NK-92 treated with Interleukin-12 subunit alpha and Interleukin-12 subunit beta, amount 100 ng/mL, for 24 hours (cell line): ENCODE measurements around the gene YARS1.
"Not testable (repeated sequence)": the region's sequence is repeated elsewhere in the genome, so short reads cannot be mapped to it uniquely, and the experiment has no call there.

Source experiments
- DNase-seq: peaks from one replicate; lab custom pipeline; 2025; lab: John Stamatoyannopoulos, UW

Gene YARS1

DNA sequence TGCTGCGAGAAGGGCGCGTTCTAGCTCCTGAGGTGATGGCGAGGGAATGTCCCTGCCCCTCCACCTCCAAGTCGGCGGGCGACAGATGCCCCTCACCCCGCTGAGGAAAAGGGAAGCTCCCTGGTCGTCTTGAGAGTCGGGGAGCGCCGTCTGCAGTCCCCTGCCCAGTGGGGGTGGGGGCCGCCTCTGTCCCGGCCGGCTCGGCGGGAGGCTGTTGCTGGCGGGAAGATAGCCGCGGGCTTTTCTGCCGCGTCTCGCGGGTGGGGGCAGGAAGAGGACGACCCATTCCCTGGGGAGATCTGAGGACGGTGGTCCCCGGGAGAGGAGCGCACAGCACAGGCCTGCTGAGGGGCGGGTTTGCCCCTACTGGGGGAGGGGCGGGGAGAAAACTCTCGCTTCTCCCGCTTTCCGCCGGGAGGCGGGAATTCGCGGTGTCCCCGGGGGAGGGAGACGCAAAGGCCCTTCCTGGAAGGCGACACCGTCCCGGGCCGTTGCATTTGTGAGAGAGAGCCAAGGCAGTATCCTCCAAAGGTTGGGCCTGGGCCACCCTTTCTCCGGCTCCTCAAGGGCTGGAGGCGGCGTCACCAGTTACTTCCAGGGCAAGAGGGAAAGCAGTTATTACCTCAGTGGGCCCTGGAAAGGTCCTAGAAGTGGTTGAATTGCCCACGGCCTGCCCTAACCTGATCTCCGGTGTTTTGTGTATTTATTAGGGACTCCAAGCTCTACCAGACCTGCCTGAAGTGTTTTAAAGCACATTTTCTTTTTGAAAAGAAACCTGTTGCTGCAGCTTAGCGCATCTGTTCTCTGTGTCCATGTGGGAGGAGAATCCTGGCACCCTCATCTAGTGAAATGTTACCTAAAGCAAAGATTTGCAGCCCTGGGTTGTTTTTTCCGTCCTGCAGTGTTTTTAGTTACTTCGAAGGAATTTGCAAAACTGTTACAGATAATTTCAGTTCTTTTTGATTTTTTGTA is 943 bp upstream of the YARS1 start:
- DNase-seq = peak; percentile 65

DNA sequence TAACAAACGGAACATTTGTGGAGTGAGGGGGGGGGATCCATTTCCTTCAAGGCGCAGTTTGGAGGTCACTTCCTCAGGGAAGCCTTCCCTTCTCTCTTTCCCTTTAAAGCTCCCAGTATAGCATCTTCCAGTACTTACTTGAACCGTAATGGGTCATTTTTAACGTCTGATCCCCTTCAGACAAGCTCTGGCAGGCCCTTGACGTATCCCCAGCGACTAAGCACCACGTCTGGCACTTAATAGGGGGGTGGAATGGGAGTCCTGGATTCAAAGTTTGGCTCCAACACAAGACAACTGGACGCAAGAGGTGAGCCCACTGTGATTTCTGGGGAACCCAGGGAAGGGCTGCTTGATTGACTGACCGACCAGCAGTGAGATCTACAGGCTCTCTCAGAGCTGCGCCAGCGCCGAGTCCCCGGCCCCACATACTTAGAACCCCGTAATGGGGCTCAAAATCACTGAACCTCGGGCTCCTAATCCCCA is 441 bp downstream of the YARS1 start:
- no peak for DNase-seq

DNA sequence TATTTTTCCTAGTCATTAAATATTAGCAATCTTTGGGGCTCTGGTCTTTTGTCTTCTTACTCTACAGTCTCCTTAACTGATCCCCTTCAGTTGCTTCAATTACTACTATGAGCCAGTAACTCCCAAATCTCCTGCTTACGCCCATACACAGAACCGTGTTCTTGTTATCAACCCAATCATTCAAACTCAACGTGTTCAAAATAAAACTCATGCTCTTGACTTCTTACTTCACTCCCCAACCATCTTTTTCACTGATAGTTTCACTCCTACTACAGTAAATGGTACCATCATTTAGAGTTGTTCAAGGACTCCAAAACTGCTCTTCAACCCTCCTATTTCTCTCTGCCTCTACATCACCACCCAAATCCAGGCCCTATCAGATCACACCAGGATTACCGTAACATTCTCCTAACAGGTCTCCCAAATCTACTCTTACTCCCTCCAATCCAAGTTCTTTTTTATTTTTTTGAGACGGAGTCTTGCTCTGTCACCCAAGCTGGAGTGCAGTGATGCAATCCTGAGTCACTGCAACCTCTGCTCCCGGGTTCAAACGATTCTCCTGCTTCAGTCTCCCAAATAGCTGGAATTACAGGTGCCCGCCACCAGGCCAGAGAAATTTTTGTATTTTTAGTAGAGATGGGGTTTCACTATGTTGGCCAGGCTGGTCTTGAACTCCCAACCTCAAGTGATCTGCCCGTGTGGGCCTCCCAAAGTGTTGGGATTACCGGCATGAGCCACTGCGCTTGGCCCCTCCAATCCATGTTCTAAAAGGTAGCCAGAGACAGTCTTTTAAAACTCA is 3.0 kb downstream of the YARS1 start:
- no peak for DNase-seq

DNA sequence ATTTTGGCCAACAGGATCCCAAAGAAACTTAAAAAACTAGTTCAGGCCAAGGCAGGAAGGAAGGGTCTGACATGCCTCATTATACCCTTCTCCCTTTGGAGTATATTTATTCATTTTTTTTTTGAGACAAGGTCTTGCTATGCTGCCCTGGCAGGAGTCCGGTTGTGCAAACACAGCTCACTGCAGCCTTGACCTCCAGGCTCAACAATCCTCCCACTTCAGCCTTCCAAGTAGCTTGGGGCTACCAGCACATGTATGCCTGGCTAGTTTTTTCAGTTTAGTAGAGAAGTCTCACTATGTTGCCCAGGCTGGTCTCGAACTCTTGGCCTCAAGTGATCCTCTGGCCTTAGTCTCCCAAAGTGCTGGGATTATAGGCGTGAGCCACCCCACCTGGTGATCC is 5.2 kb downstream of the YARS1 start:
- DNase-seq = no peak

DNA sequence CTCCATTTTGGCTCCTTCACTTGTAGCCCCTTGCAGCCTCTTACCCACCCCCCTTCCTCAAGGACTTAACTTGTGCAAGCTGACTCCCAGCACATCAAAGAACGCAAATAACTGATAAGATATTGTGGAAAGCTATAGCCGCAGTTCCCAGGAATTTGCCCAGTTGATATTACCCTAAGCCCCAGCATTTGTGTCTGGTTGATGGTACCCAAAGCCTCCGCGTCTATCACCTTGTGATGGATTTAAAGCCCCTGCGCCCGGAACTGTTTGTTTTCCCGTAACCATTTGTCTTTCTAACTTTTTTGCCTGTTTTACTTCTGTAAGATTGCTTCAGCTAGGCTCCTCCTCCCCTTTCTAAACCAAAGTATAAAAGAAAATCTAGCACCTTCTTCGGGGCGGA is 5.9 kb downstream of the YARS1 start:
- no peak for DNase-seq

DNA sequence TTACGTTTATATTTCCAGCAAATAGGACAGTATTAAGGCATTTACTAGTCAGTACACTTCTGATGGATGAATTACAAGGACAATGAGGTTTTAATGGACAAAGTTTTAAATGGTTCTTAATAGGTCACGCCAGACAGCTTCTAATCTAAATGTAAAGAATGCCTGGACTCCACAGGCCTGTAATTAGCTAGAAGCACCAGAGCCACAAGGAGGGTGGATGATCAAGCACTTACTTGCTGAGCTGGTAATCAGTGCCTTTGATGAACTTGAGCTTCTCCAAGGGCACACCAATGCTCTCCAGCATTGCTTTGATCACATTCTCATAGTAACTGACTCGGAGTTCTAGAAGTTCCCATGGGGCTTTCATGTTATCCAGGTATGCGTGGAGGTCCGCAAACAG is 6.8 kb downstream of the YARS1 start:
- no peak for DNase-seq

DNA sequence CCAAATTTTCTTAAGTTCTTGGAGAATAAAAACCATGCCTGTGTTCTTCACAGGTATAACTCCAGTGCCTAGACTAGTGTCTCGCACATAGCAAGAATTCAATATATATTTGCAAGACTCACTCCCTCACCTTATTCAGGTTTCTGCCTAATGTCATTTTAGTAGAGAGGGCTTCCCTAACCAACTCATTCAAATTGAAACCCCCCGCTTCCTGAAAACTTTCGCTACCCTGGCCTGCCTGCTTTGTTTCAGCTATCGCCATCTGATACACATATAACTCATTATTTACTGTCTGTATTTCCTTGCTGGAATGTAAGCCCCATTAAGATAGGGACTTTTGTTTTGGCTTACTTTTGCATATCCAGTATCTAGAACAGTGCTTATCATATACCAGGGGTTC is 8.6 kb downstream of the YARS1 start:
- DNase-seq = no peak

DNA sequence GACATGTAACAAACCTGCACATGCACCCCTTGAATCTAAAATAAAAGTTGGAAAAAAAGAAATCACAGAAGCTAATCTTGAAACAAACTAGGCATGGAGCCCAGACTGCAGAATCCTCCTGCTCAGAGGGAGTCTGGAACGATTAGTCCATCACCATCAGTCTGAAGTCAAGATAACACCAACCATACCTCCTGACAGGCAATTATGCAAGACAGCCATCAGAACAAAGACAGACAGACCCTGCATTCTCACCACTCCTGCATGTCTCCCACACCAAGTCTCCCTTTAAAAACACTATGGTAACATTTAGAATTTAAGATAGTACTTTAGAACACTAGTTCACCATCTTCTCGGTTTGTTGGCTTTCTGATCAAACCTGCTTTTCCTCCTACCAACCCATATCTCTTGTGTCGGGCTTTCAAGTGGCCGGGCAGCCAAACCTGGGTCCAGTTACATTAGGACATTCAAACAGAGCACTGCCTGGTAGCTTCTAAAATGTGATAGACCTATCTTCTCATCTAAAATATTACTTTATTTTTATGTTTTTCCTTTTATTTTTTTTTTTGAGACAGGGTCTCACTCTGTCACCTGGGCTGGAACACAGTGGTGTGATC is 10.1 kb downstream of the YARS1 start:
- no peak for DNase-seq

DNA sequence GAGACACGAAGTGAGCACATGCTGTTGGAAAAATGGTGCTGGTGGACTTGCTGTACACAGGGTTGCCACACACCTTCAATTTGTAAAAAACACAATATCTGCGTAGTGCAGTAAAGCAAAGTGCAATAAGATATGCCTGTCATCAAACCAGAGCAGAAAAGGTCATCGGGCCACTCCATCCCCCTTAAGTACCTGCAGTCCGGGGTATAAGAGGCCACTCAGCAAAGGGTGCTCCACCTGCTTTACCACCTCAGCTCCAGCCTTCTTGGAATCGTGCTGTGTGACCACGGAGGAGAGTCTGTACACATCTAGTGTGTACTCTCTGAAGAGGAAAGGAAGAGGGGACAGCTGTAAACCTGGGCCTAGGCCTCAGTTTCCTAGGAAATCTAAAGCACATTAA is 10.9 kb downstream of the YARS1 start:
- DNase-seq = no peak

DNA sequence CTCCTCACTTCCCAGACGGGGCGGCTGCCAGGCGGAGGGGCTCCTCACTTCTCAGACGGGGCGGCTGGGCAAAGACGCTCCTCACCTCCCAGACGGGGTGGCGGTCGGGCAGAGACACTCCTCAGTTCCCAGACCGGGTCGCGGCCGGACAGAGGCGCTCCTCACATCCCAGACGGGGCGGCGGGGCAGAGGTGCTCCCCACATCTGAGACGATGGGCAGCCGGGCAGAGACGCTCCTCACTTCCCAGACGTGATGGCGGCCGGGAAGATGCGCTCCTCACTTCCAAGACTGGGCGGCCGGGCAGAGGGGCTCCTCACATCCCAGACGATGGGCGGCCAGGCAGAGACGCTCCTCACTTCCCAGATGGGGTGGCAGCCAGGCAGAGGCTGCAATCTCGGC is 12.7 kb downstream of the YARS1 start:
- not testable (repeated sequence) for DNase-seq

DNA sequence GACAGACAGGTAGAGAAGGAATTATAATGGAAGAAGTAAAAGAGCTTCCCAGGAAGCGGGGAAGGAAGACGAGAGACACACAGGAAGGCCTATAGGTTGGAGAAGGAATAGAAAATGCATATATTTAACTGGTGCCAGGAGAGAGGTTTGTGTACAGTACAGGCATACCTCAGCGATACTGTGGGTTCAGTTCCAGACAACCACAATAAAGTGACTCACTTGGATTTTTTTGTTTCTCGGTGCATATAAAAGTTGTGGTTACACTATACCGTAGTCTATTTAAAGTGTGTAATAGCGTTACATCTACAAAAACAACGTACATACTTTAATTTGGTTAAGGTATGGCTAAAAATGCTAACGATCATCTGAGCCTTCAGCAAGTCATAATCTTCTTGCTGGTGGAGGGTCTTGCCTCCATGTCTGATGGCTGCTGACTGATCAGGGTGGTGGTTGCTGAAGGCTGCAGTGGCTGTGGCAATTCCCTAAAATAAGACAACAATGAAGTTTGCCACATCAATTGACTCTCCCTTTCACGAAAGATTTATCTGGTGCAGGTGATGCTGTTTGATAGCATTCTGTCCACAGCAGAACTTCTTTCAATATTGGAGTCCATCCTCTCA is 16.0 kb downstream of the YARS1 start:
- no peak for DNase-seq

DNA sequence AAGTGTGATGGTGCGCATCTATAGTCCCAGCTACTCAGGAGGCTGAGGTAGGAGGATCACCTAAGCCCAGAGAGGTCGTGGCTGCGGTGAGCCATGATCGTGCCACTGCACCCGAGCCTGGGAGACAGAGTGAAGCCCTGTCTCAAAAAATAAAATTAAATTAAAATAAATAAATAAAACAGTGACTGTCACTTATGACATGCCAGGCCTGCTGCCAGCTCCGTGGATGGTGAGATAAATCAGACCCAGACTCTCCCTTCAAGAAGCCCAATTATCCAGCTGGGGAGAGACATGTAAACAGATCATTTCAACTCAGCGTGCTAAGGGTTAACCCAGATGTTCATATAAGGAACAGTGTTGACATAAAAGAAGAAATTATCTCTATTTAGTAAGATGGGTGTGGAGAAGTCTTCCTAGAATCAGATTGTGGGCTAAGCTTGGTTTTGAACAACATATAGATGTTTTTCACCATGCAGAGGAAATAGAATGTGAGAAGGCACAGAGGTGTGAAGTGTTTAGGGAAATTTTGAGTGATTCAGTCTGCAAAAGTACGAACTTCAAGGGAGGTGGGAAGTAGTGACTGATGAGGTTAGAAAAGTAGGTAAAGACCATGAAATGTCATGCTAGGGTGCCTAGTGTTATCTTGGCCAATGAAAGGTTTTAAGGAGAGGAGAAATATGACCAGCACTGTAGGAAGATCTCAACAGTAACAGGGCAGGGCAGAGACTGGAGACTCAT is 18.3 kb downstream of the YARS1 start:
- no peak for DNase-seq

DNA sequence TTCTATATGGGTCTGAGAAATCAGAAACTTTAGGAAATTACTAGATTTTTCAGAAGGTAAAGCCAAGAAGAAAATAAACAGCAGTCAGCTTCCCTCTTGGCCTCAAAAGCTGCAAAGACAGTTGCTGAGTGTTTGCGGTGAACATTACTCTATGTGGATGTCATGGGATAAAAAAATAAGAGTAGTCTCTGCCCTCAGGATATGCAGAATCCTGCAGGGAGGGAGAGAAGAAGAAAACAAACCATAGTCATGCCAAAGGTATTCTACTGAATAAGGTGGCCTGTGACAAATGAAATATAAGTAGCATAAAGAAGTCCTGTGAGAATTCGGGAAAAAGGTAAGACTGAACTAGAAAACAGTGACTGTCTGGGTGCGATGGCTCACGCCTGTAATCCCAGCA is 19.0 kb downstream of the YARS1 start:
- no peak for DNase-seq

DNA sequence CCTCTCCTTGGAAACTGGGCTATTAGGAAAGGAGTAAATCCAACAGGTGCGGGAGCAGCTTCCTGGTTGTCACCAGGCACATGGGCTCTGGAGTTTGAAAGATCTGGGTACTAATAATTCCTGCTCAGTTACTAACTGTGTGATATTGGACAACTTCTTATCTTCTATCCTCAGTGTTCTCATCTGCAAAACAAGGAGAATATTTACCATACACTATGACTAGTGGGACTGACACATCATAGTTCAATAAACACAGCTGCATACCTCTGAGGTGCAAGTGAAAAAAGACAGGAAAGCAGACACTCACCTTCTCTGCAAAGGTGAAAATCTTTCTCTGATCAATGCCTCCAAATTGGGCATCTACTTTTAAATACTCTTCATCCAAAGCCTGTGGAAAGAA is 19.7 kb downstream of the YARS1 start:
- DNase-seq = no peak

DNA sequence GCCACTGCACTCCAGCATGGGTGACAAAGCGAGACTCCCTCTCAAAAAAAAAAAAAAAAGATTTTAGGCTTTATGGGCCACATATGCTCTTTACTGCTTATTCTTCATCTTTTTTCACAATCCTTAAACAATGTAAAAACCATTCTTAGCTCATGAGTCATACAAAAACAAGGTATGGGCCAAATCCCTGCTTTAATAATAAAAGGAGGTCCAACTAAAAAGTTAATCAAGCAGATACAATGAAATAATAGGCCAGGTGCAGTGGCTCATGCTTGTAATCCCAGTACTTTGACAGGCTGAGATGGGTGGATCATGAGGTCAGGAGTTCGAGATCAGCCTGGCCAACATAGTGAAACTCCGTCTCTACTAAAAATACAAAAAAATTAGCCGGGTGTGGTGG is 21.4 kb downstream of the YARS1 start:
- DNase-seq = not testable (repeated sequence)

DNA sequence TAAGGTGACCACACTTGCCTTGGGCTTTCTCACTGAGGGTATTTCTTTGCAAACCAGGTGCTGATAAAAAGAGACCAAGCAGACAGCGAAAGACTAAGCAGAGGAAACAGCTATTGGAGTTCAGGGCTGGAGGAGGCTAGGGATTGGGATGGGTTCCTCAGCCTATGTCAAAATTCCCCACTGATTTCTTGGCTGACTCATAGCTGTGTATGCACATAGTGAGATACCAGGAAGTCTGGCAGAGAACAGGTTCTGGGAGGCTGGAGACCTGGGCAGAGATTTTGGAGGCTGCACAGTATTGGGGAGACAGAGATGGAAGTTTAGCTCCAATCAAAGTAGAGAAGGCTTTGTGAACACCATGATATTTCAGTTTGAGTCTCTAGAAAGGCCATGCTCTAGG is 25.3 kb downstream of the YARS1 start:
- no peak for DNase-seq

DNA sequence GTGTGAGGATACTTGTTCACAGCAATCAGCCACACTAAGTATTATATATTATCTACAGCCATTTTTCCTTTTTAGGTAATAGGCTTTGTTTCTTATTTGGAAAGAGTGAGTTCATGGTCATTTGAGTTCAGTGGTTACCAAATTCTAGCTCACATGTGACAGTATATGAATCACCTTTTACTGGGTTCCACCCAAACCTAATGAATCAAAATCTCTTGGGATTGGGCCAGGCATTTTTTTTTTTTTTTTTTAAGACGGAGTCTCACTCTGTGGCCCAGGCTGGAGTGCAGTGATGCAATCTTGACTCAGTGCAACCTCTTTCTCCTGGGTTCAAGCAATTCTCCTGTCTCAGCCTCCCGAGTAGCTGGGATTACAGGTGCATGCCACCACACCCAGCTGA is 27.8 kb downstream of the YARS1 start:
- not testable (repeated sequence) for DNase-seq

DNA sequence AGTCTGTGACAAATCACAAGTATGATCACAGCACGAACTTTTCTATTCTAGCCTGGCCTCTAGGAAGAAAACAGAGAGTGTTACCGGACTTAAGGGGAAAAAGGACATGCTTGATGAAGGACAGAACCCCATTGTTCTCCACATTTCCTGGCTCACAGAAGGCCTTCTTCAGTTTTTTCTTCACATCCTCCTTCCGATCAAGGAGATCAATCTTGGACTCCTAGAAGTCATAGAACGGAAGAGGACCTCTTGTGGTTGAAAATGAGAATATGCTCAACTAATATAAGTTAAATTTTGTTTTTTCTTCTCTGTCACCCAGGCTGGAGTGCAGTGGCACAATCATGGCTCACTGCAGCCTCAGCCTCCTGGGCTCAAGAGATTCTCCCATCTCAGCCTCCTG is 30.3 kb downstream of the YARS1 start:
- no peak for DNase-seq

DNA sequence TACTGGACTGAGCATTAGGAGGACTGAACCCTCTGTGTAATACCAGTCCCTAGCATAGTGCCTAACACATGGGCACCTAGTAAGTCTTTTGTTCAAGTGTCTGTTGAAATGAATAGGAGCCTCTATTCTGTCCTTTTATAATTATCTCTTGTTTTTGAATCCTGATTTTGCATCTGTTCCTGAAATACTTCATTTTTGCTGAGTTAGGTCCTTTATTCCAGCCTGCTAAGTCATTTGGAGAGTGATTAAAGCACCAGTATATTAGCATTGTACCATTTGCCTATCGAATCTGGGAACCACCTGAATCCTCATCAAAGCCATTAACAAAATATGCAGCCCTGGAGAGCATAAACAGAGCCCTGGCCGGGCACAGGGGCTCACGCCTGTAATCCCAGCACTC is 32.3 kb downstream of the YARS1 start:
- DNase-seq = no peak

DNA sequence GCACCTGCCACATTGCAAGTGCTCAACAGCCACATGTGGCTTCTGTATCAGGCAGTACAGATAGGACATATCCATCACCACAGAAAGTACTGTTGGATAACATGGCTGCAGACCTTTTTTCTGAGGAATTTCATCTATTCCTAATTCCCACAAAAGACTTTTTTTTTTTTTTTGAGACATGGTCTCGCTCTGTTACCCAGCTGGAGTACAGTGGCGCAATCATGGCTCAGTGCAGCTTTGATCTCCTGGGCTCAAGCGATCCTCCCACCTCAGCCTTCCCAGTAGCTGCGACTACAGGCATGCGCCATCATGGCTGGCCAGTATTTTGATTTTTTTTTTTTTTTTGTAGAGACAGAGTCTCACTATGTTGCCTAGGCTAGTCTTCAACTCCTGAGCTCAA is 33.3 kb downstream of the YARS1 start:
- DNase-seq = no peak

DNA sequence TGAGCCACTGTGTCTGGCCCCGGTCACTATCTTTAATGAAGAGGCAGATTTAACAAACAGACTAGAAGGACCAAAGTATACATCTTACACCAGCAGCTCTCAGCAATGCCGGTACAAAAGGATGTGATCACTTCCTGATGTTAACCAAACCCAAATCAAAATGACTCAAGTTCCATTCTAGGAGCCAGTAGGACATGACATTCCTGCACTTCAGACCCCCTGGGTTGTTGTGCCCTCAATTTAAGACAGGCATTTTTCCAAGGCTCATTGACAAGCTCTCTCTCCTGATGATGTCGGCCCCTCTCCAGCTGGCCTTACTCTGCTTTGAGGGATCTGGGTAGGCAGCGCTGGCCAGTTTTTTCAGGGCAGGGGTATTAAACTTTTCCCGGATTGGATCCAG is 35.1 kb downstream of the YARS1 start:
- DNase-seq = no peak
